ENCODE results near the gene SLC6A9.

SLC6A9 gene

DNA sequence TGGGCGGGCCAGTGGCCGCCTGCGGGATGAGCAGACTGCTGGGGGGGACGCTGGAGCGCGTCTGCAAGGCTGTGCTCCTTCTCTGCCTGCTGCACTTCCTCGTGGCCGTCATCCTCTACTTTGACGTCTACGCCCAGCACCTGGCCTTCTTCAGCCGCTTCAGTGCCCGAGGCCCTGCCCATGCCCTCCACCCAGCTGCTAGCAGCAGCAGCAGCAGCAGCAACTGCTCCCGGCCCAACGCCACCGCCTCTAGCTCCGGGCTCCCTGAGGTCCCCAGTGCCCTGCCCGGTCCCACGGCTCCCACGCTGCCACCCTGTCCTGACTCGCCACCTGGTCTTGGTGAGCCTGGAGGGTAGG is 50.1 kb downstream of the SLC6A9 start:
- no peak for DNase-seq

DNA sequence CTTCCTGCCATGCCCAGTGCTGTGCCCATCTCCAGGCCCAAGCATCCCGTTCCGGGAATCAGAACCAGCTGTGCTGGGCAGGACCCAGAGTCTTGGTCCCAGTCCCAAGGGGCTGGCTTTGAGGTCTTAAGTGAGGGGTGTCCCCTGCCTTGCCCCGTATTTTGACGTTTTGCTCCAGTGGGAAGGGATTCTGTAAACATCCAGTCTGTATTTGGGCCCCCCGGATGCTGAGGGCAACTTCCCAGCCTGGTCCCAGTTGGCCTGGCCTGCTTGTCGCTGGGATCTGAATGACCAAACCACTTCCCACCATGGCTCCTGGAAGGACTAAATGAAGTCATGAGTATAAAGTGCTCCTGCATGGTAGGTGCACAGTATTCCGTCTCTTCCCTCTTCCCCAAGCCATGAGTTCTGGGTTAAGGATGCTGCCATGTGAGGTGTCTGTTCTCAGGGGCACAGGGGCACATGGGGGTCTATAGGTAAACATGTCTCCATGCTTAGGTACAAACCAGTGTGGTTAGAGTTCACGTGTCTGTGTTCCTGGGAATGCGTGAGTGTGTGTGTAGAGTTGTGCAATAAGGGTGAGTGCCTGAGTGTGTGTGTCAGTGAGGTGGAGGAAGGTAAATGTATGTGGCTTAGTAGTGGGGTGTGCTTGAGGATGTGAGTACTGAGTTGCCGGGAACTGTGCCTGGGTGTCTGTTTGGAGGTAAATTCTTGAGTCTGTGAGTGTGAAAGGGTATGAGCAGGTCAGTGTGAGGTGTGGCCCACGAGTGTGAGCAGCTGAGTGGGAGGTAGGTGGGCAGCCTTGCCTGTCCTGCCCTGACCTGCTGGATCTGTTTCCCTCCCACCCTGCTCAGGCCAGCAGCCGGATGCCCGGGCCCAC is 50.8 kb downstream of the SLC6A9 start:
- no peak for DNase-seq

DNA sequence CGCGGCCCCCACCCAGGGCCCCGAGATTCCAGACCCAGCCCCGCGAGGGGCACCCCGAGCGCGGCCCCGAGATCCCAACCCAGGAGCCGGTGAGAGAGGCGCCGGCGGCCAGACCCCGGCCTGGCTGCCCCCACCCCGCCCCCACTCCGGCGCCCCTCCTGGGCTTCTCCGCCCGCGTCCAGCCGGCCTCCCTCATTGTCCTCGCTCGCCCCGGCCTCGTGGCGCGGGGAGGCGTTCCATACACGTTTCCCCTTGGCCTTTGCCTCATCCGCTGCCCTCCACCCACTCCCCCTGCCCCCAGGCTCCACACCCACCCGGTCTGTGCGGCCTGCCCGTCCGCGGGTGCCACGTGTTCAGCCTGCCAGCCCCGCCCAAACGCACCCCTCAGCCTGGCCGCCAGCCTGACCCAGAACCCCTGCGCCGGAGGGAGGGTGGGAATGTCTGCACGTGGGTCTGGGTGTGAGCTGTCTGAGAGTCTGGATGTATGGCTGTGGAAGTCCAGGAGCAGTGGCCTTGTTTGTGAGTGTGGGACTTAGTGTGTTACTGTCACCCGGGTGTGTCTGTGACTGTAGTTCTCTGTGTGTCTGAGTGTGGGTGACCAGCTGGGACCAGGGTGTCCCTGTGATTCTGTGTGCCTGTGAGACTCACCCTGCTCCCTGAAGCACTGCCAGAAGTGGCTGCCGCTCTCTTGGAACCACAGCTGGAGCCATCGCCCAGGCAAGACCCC is 51.6 kb downstream of the SLC6A9 start:
- peak; percentile 8 for DNase-seq

DNA sequence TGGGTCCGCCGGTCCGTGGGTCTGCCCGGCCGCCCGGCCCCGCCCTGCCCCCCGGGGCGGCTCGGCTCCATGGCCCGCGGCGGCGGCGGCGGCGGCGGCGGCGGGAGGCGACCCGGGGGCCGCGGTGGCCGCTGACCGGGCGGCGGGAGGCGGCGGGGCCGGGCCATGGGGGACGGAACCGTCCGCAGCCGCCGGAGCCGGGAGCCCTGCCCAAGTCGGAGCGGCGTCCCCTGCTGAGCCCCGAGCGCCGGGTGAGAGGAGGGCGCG is 52.1 kb downstream of the SLC6A9 start:
- DNase-seq, result no peak

DNA sequence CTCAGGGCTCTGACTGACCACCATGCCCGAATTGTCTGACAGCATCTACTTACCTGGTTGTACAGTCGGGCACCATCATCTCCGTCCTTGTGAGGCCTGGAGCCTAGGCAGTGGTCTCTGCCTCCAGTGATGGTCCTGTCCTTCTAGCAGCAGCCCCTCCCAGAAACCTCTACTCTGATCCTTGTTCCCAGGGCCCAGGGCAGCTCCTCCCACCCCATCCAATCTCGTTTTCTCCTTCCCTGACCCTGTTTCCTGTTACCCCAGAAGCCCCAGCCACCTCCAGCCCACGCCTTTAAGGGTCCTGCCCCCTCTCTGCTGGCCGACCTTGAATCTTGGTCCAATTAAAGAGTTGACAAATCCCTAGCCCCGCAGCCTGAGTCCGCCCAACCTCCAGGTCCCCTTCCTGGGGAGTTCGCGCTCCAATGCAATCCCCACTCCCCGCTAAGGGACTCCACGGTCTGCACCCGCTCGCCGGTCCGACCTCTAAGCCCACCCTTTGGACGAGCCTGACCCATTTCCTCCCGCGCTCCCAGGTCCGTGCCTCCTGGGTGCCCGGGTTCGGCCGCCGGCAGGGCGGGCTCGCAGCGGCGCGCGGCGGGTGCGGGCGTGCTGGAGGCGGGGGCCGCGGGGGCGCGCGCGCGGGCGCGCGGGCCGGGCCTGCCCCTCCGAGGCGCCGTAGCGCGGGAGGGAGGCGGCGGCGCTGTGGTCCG is 52.6 kb downstream of the SLC6A9 start, which contains the start of gene B4GALT2:
TSS of gene B4GALT2 (plus strand) at position 660 of the 710 bp plus-strand sequence. CDS start 1,951 bp downstream, outside the sequence.
- peak; percentile 57 for DNase-seq

DNA sequence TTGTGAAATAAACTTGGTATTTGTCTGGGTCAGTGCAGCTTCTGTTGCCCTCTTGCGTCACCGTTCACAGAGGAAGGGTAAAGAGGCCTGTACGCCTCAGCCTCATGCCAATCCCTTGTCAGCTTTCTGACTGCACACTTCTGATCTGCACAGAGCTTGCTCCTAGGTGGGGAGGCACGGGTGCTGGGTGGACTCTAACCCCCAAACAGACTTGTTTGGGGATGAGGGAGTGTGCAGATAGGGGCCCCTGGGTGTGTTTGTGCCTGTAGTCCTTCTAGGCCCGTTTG is 53.1 kb downstream of the SLC6A9 start:
- no peak for DNase-seq

DNA sequence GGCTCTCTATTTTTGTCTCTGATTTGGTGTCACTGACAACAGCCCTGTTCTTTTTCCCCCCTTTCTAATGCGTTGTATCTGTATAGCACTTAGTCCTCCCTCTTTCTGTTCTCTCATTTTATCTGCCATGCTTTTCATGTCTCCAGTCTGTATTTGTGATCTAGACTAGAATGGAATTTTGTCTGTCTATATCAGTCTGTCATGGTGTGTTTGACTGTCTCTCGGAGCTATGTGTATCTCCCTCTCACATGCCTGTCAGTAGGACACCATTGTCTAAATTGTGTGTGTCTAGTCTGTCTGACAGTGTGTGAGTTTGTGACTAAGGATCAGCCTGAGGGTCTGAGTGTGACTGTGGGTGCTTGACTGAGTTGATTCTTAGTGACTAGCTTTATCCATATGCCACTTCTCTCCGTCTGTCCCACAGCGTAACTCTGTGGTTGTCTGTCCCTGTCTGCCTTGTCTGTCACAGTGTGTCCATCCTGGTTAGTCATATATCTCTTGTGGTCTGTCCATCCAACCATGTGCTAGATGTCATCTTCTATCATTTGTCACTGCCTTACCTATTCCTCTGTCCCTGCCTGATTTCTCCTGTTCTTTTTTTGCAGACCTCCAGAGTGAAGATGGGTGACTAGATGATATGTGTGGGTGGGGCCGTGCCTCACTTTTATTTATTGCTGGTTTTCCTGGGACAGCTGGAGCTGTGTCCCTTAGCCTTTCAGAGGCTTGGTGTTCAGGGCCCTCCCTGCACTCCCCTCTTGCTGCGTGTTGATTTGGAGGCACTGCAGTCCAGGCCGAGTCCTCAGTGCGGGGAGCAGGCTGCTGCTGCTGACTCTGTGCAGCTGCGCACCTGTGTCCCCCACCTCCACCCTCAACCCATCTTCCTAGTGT is 53.6 kb downstream of the SLC6A9 start:
- DNase-seq, result no peak

DNA sequence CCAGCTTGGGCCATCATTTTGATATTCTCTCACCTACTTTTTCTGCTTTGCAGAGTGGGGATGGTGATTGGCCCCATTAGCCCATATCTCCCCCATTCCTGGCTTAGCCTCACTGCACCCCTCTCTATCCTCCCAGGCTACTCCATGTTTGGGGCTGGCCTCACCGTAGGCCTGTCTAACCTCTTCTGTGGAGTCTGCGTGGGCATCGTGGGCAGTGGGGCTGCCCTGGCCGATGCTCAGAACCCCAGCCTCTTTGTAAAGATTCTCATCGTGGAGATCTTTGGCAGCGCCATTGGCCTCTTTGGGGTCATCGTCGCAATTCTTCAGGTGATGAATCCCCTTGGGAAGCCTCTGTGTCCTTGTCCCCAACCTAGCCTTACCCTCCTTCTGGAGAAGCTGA is 54.4 kb downstream of the SLC6A9 start:
- no peak for DNase-seq

DNA sequence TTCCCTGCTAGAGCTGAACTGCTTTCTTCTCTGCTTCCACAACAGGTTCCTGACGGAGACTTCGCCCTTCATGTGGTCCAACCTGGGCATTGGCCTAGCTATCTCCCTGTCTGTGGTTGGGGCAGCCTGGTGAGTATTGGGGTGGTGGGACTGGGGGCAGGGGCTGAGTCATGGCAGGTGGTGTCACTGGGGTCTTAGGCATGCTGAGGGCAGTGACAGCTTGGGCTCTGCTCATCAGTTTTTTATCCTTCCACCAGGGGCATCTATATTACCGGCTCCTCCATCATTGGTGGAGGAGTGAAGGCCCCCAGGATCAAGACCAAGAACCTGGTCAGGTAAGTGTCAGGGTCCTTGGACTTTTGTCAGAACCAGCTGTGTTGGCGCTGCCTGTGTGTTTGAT is 55.2 kb downstream of the SLC6A9 start:
- DNase-seq, result no peak

DNA sequence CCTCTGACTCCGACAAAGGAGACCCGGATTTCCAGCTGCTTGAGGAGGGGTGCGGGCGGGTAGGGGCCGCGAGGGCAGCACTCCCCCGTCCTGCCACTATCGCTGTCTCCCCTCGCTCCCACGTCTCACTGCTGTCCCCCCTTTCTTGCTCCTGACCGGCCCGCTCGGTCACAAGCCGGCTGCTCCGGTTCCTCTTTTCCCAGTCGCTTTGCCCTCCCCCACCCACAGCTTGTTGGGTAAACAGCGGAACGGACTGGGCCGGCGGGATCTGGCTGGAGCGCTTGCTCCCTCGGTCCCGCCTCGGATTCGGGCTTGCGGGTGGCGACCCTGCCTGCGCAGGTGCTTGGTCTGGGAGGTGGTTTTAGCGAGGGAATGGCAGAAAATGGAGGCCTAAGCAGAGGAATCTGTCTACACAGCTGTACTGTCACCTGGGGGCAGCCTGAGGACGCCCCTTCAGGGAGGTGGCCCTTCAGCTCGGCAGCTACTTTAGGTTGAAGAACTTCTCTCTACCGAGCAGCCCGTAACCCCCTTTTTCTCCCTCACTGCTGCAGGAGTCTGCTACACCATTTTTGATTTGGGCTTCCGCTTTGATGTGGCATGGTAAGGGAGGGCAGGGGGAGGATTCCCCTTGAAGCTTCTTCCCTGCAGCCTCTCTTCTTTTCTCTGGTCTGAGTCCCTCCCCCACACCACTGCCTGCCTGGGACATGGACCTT is 55.9 kb downstream of the SLC6A9 start:
- no peak for DNase-seq

DNA sequence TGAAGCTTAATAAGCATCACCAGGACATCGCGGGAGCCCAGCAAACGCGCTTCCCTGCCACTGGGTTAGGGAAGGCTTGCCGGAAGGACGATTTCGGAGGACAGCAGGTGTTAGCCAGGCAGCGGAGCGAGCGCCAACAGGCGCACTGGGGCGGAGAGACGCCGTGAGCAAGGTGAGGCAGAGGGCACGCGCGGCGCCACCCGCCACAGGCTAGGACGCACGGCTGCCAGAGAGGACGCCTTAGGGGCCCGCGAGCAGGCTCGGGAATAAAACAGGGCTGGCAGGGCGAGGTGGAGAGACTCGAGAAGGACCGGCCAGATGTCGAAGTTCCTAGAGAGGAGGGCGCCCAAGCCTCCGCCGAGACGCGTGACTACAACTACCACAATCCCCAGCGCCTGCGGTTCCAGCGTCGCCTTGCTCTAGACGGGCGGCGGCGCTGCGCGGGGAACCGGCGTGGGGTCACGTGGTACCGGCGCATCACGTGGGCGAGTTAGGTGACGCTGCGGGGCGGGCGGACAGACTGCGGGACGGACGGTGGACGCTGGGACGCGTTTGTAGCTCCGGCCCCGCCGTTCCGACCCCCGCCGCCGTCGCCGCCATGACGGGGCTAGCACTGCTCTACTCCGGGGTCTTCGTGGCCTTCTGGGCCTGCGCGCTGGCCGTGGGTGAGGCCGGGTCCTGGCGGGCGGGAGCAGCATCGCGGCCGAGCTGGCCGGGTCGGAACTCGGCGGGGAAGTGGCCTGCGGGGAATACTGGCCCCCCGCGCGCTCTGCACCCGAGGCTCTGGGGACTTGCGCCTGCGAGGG is 56.6 kb downstream of the SLC6A9 start, which contains the start of gene ATP6V0B:
TSS of gene ATP6V0B (plus strand) at position 518 of the 806 bp plus-strand sequence. CDS start at position 599, 81 bp downstream.
- DNase-seq, result peak; percentile 96

DNA sequence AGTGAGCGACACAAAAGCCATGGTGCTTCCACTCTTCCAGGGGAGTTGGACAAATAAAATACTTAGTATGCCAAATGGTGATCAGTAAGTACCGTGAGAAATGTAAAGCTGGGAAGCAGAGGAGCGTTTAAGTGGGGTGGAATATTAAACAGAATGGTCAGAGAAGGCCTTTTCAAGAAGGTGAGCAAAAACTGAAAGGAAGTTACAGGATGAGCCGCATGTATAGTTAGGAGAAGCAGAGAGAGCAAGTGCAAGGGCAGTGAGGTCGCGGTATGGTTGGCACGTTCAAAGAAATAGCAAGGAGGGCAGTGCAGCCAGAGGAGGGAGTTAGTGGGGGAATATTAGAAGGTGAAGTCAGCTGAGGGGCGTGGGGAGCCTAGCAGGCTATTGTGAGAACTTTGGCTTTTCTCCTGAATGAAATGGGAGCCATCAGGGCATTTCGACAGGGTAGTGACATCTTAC is 57.2 kb downstream of the SLC6A9 start:
- no peak for DNase-seq

DNA sequence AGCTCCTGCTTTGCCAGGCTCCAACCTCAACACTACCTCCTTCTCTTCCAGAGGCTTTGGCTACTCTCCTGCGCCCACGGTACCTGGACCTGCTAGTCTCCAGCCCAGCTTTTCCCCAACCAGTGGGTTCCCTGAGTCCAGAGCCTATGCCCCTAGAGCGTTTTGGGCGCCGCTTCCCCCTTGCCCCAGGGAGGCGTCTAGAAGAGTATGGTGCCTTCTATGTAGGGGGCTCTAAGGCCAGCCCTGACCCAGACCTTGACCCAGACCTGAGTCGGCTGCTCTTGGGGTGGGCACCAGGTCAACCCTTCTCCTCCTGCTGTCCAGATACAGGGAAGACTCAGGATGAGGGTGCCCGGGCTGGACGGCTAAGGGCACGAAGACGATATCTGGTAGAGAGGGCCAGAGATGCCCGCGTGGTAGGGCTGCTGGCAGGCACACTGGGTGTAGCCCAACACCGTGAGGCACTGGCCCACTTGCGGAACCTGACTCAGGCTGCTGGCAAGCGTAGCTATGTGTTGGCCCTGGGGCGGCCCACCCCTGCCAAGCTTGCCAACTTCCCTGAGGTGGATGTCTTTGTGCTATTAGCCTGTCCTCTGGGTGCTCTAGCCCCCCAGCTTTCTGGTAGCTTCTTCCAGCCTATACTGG is 59.8 kb downstream of the SLC6A9 start:
- no peak for DNase-seq

DNA sequence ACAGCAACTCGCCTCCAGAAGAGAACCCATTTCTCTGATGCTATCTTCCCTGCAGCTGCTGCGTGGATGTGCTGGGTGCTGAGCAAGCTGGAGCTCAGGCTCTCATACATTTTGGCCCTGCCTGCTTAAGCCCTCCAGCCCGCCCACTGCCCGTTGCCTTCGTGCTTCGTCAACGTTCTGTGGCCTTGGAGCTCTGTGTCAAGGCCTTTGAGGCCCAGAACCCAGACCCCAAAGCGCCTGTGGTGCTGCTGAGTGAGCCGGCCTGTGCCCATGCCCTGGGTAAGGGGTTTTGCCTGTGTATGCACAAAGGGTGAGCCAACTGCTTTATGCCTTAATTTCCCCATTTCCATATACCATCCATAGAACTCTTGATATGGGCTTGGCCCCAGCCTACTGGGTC is 60.4 kb downstream of the SLC6A9 start:
- DNase-seq, result no peak

DNA sequence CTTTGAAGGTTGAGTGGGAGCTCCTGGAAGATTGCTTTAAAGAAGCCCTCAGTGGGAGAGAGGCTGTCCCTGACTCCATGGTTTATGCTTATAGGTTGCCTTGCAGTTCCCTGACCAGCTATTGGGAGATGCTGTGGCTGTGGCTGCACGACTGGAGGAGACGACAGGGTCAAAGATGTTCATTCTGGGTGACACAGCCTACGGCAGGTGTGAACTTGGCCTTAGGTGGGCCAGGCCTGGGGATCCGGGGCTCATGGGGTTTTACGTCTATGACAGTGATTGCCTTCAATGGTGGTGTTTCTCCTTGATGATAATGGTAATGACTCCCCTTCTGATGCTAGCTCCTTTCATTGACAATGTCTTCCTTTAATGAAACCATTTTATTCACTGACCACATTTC is 60.8 kb downstream of the SLC6A9 start:
- DNase-seq, result no peak

DNA sequence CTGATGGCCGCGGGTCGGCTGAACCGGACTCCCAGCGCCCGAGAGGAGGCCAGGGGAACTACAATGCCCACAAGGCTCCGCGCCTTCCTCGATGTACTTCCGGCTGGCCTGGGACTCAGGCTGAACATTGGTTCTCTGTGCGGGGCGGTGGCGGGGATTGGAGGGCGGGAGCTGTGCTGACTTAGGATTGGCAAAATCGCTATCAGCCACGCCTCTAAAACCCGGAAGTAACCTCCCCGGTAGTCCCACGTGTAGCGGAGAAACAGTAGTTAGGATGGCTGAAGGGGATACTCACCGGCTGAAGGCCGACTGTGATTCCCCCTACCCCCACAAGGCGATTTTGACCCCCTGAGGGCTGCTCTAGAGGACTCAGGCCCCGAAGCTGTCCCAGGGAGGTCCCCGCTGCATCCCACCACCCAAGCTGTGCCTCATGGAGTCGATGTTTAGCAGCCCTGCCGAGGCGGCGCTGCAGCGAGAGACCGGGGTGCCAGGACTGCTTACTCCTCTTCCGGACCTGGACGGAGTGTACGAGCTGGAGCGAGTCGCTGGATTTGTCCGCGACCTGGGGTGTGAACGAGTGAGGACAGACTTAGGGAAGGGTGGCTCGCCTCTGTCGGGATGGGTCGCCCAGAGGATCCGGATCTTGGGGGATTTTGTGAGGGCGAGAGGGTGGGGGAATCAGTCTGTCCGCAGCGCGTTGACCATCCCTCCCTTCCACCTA is 61.4 kb downstream of the SLC6A9 start, which contains the start of gene DPH2:
TSS of gene DPH2 (plus strand) at position 265 of the 721 bp plus-strand sequence. CDS start at position 431, 166 bp downstream.
- peak; percentile 98 for DNase-seq

DNA sequence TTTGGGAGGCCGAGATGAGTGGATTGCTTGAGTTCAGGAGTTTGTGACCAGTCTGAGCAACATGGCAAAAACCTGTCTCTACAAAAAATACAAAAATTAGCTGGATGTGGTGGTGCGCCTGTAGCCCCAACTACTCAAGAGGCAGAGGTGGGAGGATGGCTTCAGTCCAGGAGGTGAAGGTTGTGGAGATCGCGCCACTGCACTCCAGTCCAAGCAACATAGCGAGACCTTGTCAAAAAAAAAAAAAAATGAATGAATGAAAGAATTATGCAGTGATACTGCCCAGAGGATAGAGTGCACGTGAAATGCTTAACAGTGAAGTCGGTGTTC is 61.9 kb downstream of the SLC6A9 start:
- DNase-seq, result no peak

DNA sequence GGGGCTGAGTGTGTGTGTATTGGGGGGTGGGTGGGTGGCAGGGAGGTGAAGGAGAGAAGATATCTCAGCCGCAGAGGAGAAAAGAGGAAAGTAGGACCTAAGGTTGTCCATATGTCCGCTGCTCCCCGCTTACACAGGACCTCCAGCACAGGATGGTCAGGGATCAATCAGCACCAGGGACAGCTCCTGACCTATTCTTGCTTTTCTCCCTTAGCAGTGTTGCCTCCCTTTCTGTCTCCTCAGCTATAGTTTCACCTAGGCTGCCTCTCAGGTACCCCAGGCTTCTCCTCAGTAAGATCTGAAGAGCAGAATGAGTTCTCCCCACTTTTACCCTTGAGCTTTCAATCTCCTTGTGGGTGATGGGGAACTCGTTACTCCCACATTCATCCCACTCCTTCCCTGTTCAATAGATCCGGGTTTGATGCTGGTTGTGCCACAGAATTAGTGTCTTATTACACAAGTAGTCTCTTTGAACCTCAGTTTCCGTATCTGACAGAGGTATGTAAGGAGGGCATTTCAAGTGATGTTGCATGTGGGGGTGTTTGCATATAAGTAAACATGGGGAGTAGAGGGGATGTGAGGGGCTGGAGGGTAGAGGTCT is 62.8 kb downstream of the SLC6A9 start:
- DNase-seq, result no peak

DNA sequence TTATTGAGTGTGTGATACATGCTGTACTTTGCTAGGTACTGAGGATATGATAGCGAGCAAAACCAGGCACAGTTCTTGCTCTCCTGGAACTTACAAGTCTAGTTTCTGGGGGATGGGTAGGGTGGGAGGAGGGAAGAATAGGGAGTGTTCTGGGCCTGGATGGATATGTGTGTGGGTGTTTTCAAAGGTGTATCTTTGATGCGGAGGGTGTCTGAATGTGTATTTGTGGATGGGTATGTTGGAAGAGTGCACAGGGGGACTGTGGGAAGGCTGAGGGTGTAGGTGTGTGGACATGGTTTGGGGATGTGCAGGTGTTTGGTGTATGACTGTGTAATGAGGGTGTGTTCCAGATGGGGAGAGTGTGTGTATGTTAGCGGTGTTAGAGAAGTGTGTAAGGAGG is 65.9 kb downstream of the SLC6A9 start:
- DNase-seq, result no peak

DNA sequence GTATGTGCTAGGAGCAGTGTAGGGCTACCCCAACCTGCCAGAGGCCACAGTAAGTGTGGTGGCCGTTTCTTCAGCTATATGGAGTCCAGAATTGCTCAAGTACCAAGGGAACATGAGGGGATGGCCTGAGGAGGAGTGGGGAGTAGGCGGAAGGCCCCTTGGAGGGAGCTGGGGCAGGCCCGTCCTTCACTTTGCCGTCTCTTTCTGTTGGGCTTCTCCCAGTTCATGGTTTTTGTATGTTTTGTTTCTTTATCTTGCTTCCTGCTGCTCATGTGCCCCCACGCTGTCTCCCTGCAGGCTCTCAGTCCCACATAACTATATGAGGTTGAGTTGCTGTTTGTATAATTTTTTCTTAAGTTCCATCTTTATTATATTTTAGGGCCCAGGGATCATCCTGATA is 67.4 kb downstream of the SLC6A9 start:
- no peak for DNase-seq
